ENCODE data around the gene CFAP251.

The CFAP251 gene

DNA sequence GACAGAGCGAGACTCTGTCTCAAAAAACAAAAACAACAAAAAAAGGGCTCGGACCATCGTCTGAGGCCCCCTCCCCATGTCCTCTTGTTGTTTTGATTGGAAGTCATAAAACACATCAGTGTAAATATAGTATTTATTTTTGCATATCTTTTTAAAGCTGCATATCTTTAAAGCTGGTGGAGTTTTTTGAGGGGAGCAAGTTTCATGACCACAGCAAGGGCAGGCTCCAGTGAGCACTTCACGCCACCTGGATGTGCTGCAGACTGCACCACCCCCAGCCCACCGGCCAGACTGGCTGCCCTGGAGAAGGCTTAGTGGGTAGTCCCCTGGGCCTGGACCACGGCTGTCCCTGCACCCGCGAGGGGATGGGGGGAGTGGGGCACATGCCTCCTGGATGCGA, 91.3 kb downstream of the CFAP251 start:
- DNase-seq = no peak

DNA sequence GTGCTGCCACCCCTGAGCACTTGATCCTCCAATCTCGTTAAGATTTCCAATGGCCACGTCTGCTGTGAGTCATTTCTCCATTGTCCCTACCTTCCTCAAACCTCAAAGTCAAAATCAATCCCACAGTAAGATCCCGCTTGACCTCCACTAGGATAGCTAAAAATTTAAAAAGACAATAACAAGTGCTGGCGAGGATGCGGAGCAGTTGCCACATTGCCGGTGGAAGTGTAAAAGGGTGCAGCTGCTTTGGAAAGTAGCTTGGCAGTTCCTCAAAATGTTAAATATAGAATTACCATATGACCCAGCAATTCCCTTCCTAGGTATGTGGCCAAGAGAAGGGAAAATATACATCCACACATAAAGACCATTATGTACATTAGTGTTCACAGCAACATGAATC, 93.8 kb downstream of the CFAP251 start:
- DNase-seq = no peak

DNA sequence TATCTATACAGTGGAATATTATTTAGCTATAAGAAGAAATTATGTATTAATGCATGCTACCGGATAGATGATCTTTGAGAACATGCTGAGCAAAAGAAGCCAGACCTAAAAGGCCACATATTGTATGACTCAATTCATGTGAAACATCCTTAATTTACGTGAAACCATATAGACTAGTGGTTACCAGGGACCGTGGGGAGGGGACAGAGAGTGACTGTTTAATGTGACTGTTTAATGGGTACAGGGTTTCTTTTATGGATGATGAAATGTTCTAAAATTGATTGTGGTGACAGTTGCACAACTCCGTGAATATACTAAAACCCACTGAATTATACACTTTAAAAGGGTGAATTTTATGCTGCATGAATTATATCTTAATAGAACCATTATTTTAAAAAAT, 94.7 kb downstream of the CFAP251 start:
- no peak for DNase-seq

DNA sequence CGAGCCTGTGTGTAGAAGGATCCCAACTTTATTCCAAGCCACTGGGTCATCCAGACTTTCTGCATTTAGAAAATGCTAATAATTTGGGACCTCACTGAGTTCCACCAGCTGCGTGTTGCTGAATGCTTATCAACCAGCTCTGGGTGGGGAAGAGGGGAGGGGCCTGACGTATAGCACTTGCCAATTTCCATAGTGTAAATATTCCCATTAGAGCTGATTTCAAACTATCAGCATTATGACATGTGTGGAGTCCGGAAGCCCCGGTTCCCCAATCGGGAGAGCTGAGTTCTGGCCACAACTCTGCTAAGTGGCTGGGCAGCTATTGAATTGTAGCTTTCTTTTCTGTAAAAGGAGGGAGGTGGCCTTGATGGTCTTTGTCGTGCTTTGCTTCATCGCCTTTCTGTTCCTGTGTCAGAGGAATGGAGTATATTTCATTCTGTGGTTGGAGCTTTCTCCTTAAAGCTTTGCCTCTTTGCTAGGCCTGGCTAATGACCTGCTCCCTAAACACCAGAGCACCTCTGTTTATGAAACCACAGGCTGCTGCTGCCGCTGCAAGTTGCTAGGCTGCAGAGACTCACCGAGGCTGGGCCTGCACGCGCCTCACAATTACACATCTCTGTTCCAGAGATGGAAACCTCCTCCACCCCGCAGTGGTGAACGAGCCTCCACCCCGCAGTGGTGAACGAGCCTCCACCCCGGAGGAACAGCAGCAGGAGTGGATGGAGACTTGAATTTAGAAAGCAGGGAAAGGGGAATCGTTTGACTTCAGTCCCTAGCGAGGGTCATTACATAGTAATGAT, 95.6 kb downstream of the CFAP251 start:
- DNase-seq = no peak

DNA sequence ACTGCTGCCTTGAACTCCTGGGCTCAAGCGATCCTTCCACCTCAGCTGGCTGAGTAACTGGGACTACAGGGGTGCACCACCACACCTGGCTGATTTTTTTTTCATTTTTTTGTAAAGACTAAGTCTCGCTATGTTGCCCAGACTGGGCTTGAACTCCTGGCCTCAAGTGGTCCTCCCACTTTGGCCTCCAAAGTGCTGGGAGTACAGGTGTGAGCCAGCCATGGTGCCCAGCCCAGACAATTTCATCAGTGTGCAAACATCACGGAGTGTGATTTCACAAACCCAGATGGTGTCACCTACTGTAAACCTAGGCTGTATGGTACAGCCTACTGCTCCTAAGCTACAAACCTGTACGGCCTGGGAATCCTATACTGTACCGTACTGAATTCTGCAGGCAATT, 96.4 kb downstream of the CFAP251 start:
- DNase-seq = no peak

DNA sequence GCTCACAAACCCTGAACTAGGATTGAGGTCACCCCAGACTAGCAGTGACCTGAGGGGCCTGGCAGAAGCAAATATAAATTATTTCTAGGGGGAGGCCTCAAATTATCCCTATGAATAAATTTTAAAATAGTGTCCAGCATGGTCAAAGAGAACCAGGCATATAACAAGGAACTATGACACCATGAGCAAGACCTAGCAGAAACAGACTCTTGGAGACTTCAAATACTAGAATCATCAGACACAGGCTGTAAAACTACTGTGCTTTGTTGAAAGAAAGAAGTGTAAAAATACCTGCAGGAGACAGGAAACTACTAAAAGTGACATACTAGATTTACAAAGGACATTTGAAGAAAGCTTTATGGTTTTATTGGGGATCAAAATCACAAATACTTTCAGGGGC, 100.1 kb downstream of the CFAP251 start:
- DNase-seq = no peak

DNA sequence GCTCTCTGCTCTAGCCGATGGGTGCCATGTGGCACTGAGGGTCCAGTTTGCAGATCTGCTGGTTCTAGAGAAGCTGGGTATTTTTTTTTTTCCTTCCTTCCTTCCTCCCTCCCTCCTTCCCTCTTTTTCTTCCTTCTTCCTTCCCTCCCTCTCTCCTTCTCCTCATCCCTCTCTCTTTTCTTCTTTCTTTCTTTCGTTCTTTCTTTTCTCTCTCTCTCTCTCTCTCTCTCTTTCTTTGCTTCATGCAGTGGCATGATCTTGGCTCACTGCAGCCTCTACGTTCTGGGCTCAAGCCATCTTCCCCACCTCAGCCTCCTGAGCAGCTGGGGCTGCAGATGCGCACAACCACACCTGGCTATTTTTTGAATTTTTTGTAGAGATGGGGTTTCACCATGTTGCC, 100.5 kb downstream of the CFAP251 start:
- DNase-seq = no peak

DNA sequence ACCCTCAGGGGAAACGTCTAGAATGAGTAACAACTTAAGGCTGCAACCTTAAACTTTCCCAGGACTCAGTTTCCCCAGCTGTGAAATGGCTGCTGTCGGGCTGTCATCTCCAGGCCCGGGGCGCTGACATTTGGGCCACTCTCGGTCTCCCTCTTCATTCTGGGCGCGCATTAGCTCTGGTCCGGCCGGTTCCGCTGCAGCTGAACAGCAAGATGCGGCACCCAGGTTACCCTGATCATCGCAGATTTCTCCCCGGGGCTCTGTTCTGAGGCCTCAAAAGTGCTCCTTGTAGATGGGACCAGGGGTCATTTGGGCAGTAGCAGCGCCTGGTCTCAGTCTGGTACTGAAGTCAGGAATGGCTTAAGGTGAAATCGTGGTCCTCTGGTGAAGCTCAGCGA, 102.4 kb downstream of the CFAP251 start:
- no peak for DNase-seq

DNA sequence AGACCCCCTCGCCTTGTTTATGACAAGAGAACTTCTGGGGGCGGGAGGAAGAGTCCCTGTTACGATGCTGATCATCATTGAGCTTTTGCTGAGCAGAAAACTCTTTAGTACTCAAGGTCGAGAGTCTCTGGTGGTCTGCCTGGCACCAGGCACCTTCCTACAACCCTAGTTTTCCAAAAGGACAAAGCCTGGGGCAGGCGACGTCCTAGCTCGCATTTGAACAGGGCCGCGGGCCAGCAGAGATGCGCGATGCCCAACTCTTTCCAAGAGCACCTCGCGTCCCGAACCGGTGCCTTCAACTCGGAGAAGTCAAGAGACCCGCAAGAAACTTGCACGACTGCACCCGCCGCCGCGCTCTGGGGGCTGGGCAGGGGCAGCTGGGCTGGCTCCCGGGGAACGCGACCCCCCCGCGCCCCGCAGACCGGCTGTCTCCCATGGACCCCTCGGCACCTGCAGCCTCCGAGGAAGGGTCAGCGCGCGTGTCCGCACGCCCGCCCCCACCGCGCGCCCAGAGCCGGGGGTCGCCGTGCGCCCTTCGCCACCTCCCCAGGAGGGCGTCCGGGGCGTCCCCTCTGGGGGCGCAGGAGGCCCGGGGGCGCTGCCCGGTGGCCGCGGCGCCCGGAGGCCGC, 102.9 kb downstream of the CFAP251 start:
- peak; percentile 17 to 23 for DNase-seq

DNA sequence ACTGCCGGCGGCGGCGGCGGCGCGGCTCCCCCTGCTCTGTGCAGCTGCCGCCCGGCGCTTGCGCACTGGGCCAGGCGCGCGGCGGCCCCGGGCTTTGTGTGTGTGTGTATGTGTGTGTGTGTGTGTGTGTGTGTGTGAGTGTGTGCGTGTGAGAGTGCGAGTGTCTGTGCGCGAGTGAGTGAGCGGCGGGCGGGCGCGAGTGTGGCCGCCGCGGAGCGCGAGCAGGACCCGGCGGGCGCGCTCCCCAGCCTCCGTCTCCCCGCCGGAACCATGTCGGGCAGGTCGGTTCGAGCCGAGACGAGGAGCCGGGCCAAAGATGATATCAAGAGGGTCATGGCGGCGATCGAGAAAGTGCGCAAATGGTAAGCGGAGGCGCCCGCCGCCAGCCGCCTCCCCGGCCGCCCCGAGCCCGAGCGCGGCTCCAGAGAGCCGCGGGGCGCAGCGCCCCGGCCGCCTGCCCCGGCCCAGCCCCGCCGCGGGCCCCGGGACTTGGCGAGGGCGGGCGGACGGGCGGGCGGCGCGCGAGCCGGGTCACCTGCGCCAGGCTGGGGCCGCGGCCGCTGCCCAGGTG, 103.5 kb downstream of the CFAP251 start, which contains the start of gene BCL7A:
BCL7A (plus strand) TSS at position 63 of the 571 bp plus-strand sequence; CDS start at position 271, 208 bp downstream.
- peak; percentile 57 to 62 for DNase-seq

DNA sequence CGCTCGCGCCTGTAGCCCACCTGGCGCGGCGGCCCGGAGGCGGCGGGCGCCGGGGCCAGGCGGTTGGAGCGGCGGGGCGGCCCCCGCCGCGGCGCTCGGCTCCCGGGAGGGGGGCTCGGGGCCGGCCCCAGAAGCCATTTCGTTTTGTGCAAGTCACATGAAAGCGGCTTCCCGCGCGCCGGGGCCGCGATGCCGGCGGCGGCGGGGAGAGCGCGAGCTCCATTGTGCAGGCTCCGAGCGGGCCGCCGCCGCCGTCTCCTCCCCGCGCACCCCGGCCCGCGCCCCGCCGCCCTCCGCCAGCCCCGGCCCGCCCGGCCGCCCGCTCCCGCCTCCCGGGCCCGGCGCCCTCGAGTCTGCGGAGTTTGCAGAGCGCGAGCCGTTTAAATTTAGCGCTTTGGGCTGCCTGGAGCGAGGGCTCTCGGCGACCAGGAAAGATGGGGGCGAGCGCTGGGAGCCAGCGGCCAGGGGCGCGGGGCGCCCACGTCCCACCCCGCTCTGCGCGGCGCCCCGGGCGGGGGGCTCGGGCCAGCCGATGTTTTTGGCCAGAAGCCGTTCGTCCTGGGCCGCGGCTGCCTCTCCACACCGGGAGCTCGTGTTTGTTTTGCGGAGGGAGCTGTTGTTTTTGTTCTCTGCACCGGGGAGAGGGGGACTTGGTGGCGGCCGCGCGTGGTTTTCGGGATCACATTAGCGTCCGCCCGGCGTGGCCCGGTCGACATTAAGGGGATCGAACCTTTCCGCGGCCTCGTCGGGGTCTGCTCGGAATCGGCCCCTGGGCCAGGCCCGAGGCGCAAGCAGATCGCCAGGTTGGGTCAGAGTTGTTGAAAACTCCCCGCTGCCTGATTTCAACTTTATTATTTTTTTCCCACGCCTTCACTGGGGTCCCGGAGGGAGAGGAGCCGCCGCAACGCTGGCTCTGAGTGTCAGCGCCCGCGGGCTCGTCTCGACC, 104.3 kb downstream of the CFAP251 start:
- DNase-seq = peak; percentile 40 to 41

DNA sequence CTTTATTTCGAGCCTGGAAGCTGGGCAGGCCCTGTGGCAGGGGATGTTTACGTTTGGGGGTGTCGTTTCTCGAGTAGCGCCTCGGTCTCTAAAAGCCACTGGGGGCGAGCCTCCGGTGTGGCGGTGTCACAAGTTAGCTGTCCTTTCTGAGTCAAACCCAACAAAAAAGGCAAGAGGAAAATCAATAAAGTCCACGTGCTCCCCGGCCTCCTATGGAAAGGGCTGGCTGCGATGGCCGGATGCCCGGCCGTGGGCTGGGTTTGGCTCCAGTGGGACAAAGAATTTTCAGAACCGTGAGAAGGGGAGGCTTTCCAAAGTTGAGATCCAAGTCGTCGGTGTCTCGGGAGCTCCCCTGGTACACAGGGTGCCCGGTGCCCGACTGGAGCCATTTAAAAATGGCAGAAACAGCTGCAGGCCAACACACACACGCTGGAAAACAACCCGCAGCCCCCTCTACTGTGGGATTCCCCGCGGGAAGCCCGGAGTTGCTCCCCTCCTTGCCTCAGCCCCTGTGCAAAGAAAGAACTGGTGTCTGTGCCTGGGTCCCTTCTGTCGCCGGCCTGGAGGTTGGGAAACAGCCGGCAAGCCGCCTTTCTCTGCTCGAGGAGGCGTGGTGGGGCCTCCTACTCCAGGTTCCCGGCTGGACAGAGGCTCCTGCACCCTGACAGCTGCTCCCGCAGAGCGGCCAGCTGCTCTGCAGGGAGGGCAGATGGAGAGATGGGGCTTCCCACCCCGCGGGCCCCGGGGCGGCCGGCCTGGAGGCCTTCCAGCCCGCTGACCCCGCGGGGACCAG, 105.1 kb downstream of the CFAP251 start:
- peak in 1 of 2 experiments; percentile 30 for DNase-seq

DNA sequence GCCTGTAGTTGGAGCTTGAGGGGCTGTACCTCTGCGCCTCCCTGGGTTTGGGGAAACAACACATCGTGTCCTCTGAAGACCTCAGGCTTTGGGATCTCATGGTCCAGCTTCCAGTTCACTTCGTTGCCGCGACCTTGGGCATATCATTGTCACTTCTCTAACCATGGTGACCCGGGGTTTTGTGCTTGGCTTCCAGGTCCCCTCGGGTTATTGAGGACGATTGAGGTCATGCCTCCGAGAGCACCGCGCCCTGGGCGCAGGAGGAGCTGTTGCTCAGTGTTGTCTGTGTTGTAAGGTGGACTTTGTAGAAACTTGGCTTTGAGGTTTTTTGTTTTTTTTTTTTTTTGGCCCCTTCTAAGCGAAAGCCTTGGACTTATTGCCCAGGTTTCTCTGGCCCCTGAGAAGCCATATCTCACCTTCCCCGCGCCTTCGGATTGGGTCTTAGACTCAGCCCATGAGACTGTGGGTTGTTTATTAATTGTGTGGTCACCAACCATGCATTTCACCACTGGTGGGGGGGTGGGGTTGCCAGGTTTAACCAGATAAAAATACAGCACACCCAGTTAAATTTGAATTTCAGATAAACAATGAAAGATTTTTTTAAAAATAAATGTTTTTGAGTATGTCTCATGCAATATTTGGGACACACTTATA, 105.9 kb downstream of the CFAP251 start:
- DNase-seq = no peak

DNA sequence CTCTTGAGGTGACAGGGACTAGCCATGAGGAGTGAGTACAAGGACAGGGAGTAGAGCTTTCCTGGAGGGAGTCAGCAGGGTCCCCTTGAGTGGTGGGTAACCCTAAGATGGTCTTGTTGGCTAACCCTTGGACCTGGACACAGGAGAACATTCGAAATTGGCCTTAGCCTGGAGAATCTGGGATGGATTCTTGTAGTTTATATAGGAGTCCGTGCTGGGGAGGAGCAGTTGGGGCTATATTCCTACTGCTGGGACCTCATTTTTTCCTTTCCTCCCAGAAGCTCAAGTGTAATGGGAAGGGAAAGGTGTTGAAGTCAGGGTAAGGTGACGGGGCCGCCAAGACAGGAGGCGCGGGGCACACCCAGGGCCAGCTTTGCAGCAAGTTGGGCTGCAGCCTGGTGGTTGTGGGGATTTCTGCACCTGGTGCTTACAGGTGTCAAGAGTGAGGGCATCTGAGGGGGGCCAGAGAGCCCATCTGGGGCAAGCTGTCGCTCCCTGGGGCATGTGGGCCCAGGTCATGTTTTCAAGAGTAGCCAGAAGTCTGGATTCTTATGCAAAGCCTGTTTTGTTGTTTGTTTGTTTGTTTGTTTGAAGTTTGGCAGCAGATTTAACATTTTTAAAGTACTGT, 108.4 kb downstream of the CFAP251 start:
- no peak for DNase-seq

DNA sequence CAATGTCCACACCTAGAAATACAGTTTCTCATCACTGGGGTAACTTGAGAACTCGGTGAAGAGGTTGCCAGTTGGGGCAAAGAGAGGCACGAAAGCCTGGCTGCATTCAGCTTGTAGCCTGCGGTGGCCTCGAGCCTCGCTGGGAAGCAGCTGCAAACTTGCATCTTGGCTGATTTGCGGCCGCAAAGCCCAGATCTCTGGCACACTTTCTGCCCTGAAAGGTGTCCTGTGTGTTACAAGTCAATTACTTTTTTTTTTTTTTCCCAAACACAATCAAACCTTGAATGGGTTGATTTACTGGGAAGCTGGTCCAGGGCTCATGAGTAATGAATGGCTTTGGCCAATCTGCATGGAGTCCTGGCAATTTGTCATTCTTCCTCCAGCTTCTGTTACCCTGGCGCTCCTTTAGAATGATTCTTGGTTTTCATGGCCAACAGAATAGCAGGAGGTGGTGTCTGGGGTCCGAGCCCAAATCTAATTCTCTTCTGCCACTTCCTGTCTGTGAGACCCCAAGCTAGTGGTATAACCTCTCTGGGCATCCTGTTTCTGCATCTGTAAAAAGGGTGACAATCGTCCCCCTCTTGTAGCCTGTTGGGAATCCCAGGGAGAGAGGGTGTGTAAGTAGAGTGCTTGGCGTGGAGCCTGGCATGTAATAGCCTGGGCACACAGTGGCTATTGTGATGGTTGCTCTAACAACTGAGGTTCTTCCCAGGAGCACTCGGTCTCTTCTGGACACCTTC, 109.9 kb downstream of the CFAP251 start:
- no peak for DNase-seq

DNA sequence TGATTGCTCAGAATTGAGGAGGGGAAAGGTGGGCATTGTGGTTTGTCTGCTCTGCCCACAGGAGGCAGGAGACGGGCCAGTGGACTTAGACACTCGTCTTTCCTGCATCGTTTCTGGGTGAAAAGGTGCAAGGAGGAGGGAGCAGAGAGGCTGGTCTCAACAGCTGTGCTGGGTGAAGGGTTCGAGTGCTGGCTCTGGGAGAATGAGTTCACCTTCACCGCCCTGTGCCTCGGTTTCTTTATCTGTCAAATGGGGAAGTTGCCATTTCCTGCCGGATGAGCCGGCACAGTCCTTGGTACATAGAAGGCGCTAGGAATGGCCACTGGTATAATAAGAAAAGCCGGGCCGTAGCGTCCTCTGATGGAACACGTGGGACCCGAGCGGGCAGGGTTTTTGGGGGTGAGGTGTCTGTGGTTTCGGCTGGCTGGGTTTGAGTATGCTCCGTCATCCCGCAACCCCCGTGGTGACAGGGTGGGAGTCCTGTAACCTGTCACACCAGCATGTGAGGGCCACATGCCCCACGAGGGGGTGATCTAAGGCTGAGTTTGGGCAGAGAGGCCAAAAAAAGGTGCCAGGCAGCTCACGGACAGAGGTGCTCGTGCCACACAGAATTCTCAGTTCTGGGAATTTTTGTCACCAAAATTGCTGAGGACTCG, 110.6 kb downstream of the CFAP251 start:
- peak; percentile 44 to 54 for DNase-seq

DNA sequence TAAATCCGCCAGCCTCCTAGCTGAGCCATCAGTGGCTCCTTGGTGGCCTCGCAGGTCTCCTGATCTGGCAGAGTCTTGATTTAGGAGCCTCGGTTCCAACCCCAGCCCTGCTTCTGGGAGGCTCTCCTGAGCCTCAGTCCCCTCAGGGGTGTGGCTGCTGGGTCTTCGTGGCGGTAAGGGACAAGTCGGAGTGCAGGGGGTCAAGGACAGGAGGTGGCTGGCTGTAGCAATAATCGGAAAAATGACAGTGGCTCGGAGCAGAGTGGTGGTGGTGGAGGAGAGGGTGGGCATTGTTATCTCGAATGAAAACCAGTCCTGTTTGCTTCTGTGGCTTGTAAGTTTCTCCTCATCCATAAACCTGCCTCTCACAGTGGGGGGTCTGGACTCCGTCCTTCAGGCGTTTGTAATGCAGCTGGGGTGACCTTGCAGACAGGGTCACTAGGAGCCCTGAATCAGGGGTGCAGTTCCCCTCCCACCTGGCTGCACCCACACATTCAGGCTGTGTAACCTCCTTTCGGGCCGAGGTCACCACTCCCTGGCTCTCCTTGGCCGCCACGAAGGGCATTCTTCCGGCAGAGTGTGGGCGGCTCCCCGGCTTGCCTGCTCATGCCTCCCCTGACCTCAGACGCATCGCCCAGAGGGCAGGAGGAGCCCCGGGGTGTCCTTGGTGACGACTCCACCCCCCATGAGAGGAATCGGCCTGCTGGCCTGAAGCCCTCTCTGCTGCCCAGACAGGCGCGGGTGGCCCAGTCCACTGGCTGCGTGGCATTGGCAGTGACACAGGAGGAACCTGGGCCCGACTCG, 111.4 kb downstream of the CFAP251 start:
- no peak for DNase-seq

DNA sequence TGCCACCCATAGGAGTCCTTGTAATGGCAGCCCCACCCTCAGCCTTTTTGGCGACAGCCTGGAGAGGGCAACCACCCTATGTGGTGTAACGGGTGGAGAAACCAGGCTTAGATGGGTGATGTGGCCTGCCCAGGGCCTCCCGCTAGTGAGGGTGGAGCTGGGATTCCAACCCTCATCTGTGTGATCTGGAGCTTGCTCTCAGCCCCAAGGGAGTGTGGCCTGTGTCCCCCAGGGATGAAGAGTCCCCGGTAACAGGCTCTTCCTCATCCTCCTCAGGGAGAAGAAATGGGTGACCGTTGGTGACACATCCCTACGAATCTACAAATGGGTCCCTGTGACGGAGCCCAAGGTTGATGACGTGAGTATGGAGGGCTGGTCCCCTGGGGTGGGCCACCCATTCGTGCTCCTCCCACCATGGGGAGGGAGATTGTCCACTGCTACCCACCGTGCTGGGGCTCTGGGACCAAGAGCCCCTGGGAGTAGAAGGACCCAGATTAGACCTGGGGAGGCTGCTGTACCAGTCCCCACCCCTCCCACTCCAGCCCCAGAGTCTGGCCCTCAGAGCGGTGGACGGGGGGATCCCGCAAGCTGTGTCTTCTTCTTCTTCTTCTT, 112.1 kb downstream of the CFAP251 start:
- no peak for DNase-seq
